ENCODE measurements around the gene HIVEP3. TPM values are rescaled to one million over a fixed set of nuclear protein-coding genes. Genes with fewer than 3 reads are reported as not detected.

Gene HIVEP3
- total RNA-seq, 1 donor from 2014 or later: 5.7 TPM

DNA sequence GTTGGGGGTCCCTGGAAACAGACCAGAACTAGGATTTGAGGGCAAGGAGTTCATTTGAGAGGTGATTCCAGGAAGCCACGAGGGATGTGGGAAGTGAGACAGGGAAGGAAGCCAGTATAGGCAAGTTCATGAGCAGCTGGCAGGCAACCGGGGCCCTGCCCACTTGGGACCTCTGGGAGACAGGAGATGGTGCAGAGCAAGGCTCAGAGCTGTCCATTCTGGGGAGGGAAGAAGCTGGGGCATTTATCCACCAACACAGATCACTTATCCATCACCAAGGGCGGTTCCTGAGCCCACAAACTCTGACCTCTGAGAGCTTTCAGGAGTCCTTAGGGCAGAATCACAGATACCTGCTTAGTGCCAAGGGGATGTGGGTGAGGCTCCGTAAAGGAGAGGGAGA lies 451.0 kb downstream of the HIVEP3 start:
- intact Hi-C loops (cut with micrococcal nuclease): no loop called here
- H3K27me3 ChIP-seq (ENCODE audit: low read depth): no peaks in the 10 kb centered on the region
- no peak overlapping the region for H3K4me3 ChIP-seq
- H3K27ac ChIP-seq (replicated peaks): no peak overlapping the region
- DNase-seq: no peak
- no peaks in the 10 kb centered on the region for H3K36me3 ChIP-seq
- H3K9me3 ChIP-seq (replicated peaks): no peaks in the 10 kb centered on the region
- TF ChIP-seq CTCF (IDR thresholded peaks at IDR 0.05; ENCODE audit: borderline replicate concordance): no peak
- no peaks in the 10 kb centered on the region for H3K4me1 ChIP-seq

- no peaks in the 10 kb centered on the region for H3K27me3 ChIP-seq (ENCODE audit: low read depth)
- H3K9me3 ChIP-seq (replicated peaks): no peaks in the 10 kb centered on the region
- H3K27ac ChIP-seq (replicated peaks): no peak overlapping the region
- no peaks in the 10 kb centered on the region for H3K36me3 ChIP-seq
- intact Hi-C loops (cut with micrococcal nuclease): no loop called here
- no peak for TF ChIP-seq CTCF (IDR thresholded peaks at IDR 0.05; ENCODE audit: borderline replicate concordance)
- no peak overlapping the region for H3K4me3 ChIP-seq
- H3K4me1 ChIP-seq: peaks cover 7% of the 10 kb centered on the region
- DNase-seq: no peak
These were observed 452.6 kb downstream of the HIVEP3 start for GRCh38 chr1:41466146-41466545.

GRCh38 chr1:41465741-41466140 lies 453.0 kb downstream of the HIVEP3 start:
- intact Hi-C loops (cut with micrococcal nuclease): no loop called here
- no peaks in the 10 kb centered on the region for H3K36me3 ChIP-seq

DNA sequence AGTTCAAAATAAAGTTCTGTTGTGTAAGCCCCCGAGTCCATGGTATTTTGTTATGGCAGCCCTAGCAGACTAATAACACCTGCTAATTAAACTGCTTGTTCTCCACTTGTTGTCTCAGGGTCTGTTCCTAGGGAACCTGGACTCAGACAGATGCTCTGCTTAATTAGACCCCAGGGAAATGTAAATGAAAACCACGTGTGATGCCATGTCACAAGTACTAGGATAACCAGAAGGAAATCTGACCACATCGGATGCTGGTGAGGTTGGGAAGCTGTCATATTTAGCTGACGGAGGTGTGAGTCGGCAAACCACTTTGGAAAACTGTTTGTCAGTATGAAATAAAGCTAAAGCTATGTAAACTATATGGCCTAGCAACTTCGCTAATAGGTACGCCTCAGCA lies 453.8 kb downstream of the HIVEP3 start:
- intact Hi-C loops (cut with micrococcal nuclease): no loop called here

More at GRCh38 chr1:41465741-41466140, 453.0 kb downstream of the HIVEP3 start:
- H3K4me3 ChIP-seq: no peak overlapping the region
- TF ChIP-seq CTCF (IDR thresholded peaks at IDR 0.05; ENCODE audit: borderline replicate concordance): no peak
- no peaks in the 10 kb centered on the region for H3K9me3 ChIP-seq (replicated peaks)
- H3K27me3 ChIP-seq (ENCODE audit: low read depth): no peaks in the 10 kb centered on the region
- H3K27ac ChIP-seq (replicated peaks): no peak overlapping the region
- no peak for DNase-seq
- peaks cover 7% of the 10 kb centered on the region for H3K4me1 ChIP-seq

DNA sequence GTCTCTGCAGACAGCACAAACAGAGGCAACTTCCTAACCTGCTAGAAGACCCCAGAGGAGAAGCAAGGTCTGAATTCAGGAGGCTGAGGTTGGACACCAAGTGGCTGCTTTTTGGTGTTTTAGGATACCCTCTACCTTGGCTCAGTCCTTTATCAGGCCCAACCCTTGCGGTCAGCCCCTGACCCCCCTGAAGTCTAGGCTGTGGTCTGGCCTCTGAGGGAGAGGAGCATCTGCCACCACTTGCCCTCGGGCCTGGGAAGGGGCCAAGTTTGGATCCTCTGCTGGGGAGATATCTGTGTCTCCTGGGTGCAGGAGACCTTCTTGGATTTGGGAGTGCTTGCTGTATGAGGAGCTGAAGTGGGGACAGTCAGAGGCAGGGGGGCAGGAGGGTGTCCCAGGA lies 455.2 kb downstream of the HIVEP3 start:
- Histone ChIP-seq H3K27ac (replicated peaks) (no peak overlapping the region), H3K4me3 (no peak overlapping the region), H3K9me3 (replicated peaks) (no peaks in the 10 kb centered on the region), H3K27me3 (ENCODE audit: low read depth) (no peaks in the 10 kb centered on the region), H3K4me1 (peaks cover 7% of the 10 kb centered on the region), H3K36me3 (no peaks in the 10 kb centered on the region)
- intact Hi-C loops (cut with micrococcal nuclease): no loop called here
- no peak for DNase-seq
- no peak for TF ChIP-seq CTCF (IDR thresholded peaks at IDR 0.05; ENCODE audit: borderline replicate concordance)

More for the DNA sequence above, 453.8 kb downstream of the HIVEP3 start:
- Histone ChIP-seq H3K27me3 (ENCODE audit: low read depth) (no peaks in the 10 kb centered on the region), H3K27ac (replicated peaks) (no peak overlapping the region), H3K4me3 (no peak overlapping the region), H3K4me1 (peaks cover 7% of the 10 kb centered on the region), H3K36me3 (no peaks in the 10 kb centered on the region), H3K9me3 (replicated peaks) (no peaks in the 10 kb centered on the region)
- no peak for DNase-seq
- TF ChIP-seq CTCF (IDR thresholded peaks at IDR 0.05; ENCODE audit: borderline replicate concordance): no peak

DNA sequence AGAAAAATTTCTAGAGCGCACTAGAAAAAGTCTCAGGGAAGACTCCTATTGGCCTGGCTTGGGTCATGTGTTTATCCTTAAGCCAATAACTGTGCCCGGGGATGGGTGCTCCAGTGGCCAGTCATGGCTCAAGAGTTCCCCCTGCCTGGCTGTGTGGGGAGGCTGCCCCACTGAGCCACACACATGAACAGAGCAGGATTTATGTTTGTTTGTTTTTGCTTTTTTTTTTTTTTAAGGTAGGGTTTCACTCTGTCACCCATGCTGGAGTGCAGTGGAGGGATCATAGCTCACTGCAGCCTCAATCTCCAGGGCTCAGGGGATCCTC lies 456.1 kb downstream of the HIVEP3 start:
- TF ChIP-seq CTCF (IDR thresholded peaks at IDR 0.05; ENCODE audit: borderline replicate concordance): no peak
- Histone ChIP-seq H3K4me3 (no peak overlapping the region), H3K4me1 (peaks cover 7% of the 10 kb centered on the region), H3K9me3 (replicated peaks) (no peaks in the 10 kb centered on the region), H3K27ac (replicated peaks) (no peak overlapping the region), H3K27me3 (ENCODE audit: low read depth) (no peaks in the 10 kb centered on the region), H3K36me3 (no peaks in the 10 kb centered on the region)
- intact Hi-C loops (cut with micrococcal nuclease): no loop called here
- DNase-seq: no peak

All from left ventricle myocardium inferior (tissue), 1 donor.